Testis (tissue), 2 donors: Measurements from ENCODE around the gene MYCT1.

Source experiments
- POLR2A ChIP-seq: fragments of 450-650 bp; IDR thresholded peaks from one replicate; pipeline ENCODE4 v1.6.1; 2017; ENCODE audit warnings: antibody characterized with exemption, mild to moderate bottlenecking, moderate library complexity
- TF ChIP-seq, protein P1 (sequence below), 3 experiments: fragments of 450-650 bp in 2 of 3; fragments of 200-600 bp in 1 of 3; sonication (generic) in 1 of 3; IDR thresholded peaks; one replicate each; pipeline ENCODE4 v1.5.1; 2016 to 2019; ENCODE audit warnings: antibody characterized with exemption in 3 of 3, mild to moderate bottlenecking in 2 of 3, moderate library complexity in 1 of 3

GRCh38 chr6:152771061-152771687 lies 73.5 kb downstream of the MYCT1 start:
- TF ChIP-seq, protein P1, sequence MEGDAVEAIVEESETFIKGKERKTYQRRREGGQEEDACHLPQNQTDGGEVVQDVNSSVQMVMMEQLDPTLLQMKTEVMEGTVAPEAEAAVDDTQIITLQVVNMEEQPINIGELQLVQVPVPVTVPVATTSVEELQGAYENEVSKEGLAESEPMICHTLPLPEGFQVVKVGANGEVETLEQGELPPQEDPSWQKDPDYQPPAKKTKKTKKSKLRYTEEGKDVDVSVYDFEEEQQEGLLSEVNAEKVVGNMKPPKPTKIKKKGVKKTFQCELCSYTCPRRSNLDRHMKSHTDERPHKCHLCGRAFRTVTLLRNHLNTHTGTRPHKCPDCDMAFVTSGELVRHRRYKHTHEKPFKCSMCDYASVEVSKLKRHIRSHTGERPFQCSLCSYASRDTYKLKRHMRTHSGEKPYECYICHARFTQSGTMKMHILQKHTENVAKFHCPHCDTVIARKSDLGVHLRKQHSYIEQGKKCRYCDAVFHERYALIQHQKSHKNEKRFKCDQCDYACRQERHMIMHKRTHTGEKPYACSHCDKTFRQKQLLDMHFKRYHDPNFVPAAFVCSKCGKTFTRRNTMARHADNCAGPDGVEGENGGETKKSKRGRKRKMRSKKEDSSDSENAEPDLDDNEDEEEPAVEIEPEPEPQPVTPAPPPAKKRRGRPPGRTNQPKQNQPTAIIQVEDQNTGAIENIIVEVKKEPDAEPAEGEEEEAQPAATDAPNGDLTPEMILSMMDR (IDR thresholded peaks at IDR 0.05), result no peak
- TF ChIP-seq POLR2A, result no peak
